Mammary epithelial cell (primary cell): ENCODE results near the gene SUB1.

Source experiments
- CTCF ChIP-seq, 2 donors: IDR thresholded peaks in 1 of 2; conservative IDR thresholded peaks in 1 of 2; 2 replicates each; pipeline ENCODE4 v1.5.1; 2011 to 2012; ENCODE audit warnings: inconsistent platforms in 2 of 2, low read length in 2 of 2, mild to moderate bottlenecking in 2 of 2, control low read depth in 1 of 2, low read depth in 1 of 2; ENCODE audit not compliant: insufficient read depth in 1 of 2; ENCODE audit errors: extremely low read depth in 1 of 2
- EZH2 ChIP-seq: IDR thresholded peaks from 2 replicates; pipeline ENCODE4 v1.6.1; 2012; ENCODE audit warnings: low read length, inconsistent platforms, borderline replicate concordance

- TF ChIP-seq CTCF (conservative IDR thresholded peaks at IDR 0.05 in 1 of 2, IDR thresholded peaks at IDR 0.05 in 1 of 2; ENCODE audit: extremely low read depth in 1 of 2, insufficient read depth in 1 of 2, low read depth in 1 of 2, low read length in 2 of 2) = no peak
- TF ChIP-seq EZH2 = no peak
Observed at GRCh38 chr5:32562843-32563242, 22.5 kb upstream of the SUB1 start.
